Medulla oblongata (tissue), 1 donor: Measurements from ENCODE around the gene KCNMA1.

ENCODE experiments used
- DNase-seq: peaks from one replicate; pipeline ENCODE4 v3.0.0-alpha.2; 2015; ENCODE audit errors: extremely low spot score

Gene KCNMA1

GRCh38 chr10:77157248-77158019 lies 480.2 kb downstream of the KCNMA1 start:
- no peak for DNase-seq

- no peak for DNase-seq
Observed at GRCh38 chr10:77156406-77156879, 481.2 kb downstream of the KCNMA1 start.

- DNase-seq, result no peak
Observed at GRCh38 chr10:77152256-77152655, 485.4 kb downstream of the KCNMA1 start.

- DNase-seq, result no peak
Observed at GRCh38 chr10:77151408-77151807, 486.2 kb downstream of the KCNMA1 start.

- no peak for DNase-seq
Observed at GRCh38 chr10:77149706-77150105, 487.9 kb downstream of the KCNMA1 start.

GRCh38 chr10:77149001-77149400 lies 488.6 kb downstream of the KCNMA1 start:
- no peak for DNase-seq

- DNase-seq, result no peak
Observed at GRCh38 chr10:77147871-77148270, 489.7 kb downstream of the KCNMA1 start.

GRCh38 chr10:77146712-77147336 lies 490.8 kb downstream of the KCNMA1 start:
- DNase-seq, result no peak

- DNase-seq, result no peak
Observed at GRCh38 chr10:77144656-77145055, 493.0 kb downstream of the KCNMA1 start.

GRCh38 chr10:77139252-77140160 lies 498.1 kb downstream of the KCNMA1 start:
- DNase-seq, result no peak

- DNase-seq, result no peak
Observed at GRCh38 chr10:77138541-77138940, 499.1 kb downstream of the KCNMA1 start.

- DNase-seq, result no peak
Observed at GRCh38 chr10:77135555-77135954, 502.1 kb downstream of the KCNMA1 start.

GRCh38 chr10:77131214-77131613 lies 506.4 kb downstream of the KCNMA1 start:
- DNase-seq, result no peak

GRCh38 chr10:77127243-77127642 lies 510.4 kb downstream of the KCNMA1 start:
- DNase-seq, result no peak

- no peak for DNase-seq
Observed at GRCh38 chr10:77125231-77125630, 512.4 kb downstream of the KCNMA1 start.

- no peak for DNase-seq
Observed at GRCh38 chr10:77123330-77123729, 514.3 kb downstream of the KCNMA1 start.

- DNase-seq, result no peak
Observed at GRCh38 chr10:77121829-77122228, 515.8 kb downstream of the KCNMA1 start.

- DNase-seq, result no peak
Observed at GRCh38 chr10:77120666-77121376, 516.8 kb downstream of the KCNMA1 start.

- no peak for DNase-seq
Observed at GRCh38 chr10:77120012-77120411, 517.6 kb downstream of the KCNMA1 start.

GRCh38 chr10:77118603-77119282 lies 518.9 kb downstream of the KCNMA1 start:
- no peak for DNase-seq

- no peak for DNase-seq
Observed at GRCh38 chr10:77117501-77117900, 520.1 kb downstream of the KCNMA1 start.
